HG02623 (cell line): ENCODE data around the gene KCNIP1.

ENCODE experiments used
- ATAC-seq: cut with Tn5 transposase; IDR thresholded peaks from one replicate; pipeline ENCODE4 v1.9.1; 2021; ENCODE audit warnings: moderate library complexity; ENCODE audit not compliant: unreplicated experiment

KCNIP1 gene

DNA sequence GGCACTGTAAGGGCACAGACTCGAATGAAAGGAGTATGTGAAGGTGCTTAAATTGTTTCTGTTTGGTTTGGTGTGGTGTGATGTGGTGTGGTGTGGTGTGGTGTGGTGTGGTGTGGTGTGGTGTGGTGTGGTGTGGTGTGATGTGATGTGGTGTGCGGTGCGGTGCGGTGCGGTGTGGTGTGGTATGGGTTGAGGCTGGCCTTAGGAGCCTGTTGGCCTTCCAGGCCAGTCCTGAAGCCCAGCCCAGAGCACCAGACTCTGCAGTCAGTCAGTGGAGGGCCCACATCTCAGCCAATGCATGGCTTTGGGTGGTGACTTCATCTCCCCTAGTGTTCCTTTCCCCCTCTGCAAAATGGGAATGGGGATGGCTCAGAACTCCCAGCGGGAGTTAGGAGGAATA, 85.8 kb downstream of the KCNIP1 start:
- ATAC-seq: no peak

DNA sequence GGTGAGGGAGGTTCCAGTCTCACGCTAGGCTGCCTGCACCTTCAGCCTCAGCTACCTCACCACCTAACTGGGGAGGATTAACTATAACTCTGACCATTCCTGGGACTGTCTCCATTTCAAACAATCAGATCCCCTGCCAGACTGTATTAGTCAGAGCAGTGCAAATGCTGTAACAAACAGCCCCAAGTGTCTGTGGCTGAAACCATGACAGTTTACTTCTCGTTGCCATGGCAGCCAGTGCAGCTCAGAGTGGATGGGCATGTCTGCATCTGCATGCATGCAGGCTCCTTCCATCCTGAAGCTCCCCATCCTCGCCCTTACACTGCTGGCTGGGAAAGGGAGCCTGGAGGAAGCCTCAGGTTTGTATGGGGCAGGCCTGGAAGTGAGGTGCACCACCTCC, 86.7 kb downstream of the KCNIP1 start:
- ATAC-seq: no peak

GRCh38 chr5:170591054-170591453, 87.2 kb downstream of the KCNIP1 start:
- no peak for ATAC-seq

DNA sequence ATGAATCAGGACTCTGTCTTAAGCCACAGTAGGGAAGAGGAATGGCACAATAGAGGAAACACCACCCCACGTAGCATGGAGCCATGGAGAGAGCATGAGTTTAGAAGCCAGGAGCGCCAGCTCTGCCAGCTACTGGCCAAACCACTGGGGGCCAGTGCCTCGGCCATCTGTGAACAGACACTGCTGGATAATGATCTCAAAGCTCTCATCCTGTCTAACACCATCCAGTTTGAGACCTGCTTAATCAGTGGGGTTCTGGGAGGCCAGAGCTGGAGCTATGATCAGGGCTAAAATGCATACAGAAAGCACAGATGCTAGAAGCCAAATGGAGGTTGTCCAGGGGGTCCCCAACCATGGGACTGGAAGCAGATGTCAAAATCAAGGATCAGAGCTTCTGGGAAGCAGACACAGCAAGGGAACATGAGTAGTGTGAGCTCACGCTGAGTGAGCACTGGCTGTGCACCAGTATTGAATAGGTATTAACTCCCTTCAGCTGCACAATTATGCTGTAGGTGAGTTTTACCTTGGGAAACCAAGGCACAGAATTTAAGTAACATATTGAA, 92.7 kb downstream of the KCNIP1 start:
- no peak for ATAC-seq

DNA sequence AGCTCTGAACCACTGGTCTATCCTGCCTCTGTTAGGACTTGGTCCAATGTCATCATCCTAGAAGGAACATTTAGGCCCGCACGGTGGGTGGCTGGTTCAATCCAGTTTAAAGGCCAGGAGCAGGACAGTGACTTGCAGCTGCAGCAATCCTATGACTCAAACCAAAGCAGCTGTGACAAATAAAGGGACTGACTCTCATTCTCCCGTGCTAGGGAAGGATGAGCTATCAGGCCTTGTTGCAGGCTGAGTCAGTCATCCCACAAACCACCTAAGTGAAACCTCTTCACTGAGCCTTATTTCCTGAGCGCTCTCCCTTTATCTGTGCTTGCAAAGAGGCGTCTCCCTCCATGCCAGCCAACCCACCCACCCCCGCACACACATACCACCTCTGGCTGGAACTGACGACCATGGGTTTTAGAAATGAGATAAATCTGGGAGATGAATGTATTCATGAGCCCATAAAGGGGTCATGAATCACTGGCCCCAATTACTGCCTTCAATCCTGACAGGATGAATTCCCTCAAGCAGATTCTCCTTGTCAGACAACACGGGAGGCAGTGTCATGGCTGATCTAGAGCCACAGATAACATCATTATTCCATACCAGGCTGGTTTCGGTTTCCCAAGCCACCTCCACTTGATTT, 93.4 kb downstream of the KCNIP1 start:
- ATAC-seq: peak; percentile 53

DNA sequence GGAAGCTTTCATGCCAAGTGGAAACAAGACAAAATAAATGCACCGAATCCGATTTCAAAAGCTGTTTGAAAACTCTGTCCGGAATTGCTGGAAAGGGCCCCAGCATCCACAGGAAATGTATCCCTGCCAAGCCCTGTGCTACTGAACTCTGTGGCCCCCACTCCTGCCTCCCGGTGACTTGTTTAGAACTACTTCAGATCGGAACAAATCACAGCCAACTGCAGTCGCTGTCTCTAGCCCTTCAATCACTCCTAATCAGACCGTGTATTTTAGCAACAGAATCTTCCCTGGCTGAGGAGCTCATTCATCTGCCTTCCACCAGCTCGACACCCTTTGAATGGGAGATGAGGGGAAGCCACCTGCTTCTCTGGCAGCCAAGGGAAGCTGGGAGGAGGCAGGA, 94.1 kb downstream of the KCNIP1 start:
- no peak for ATAC-seq

DNA sequence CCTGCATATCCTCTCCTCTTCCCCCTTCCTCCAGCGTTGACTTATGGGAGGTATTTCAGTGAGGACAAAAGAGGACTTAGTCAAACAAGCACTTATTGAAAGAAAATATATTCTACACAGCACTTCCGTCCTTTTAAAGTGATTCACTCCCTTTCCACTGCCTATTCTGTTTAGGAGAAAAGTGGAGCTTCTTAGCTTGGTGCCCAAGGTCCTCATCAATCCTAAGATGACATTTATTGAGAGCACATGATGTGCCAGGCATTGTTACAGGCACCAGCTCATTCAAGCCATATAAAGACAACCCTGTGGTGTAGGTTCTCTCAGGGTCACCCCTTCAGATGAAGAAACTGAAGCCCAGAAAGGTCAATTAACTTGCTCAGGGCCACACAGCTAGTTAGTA, 95.9 kb downstream of the KCNIP1 start:
- ATAC-seq: no peak

DNA sequence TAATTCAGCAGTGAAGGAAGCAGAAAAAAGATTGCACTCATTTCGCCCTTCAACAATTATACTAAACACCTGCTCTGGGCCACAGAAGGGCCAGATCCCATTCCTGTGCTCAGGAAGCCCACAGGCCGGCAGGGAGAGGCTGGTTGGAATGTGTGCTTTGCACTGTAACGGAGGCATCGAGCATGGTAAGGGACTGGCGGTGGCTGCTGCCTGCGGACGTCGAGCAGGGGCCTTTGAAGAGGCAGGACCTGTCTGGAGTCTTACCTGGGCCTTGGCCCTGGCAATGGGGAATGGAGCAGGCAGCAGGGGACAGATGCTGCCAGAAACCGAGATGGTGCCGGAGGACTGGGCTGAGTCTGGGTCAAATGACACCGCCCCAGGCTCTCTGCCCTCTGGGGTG, 97.8 kb downstream of the KCNIP1 start:
- ATAC-seq: no peak

DNA sequence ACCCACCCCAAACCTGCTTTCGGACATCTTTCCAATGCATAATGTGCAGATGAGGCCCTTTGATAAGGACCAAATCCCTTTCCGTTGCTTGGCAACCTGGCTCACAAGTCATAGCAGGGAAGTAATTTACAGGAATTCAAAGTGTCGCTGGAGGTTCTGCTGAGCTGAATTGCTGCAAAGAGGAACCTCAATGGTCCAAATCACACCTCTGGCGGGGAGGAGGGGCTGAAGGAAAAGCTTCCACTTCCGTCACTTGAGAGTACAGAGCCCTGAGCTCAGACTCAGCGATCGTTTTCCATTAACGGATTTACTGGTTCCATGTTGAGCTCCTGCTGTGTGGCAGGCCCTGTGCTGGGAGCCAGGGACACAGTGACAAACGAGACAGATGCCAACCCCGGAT, 99.3 kb downstream of the KCNIP1 start:
- ATAC-seq: no peak

GRCh38 chr5:170603578-170604565, 100.1 kb downstream of the KCNIP1 start:
- ATAC-seq: no peak

DNA sequence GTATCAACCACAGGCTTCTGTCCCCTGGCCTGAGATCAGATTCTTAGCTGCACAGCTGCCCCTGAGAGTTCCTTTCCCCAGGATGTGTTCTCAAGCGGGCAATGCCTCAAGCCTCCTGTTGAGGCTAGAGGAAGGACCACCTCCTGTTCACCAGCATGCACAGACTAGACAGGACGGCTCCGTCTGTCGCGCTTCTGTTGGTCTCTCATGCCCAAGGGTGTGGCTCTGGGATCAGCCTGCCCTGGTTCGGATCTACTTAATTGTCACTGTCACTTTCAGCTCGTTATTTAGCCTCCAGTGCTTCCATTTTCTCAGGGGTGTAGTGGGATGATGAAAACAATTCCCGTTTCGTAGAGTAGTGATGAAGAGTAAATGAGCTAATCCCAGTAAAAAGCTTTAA, 103.1 kb downstream of the KCNIP1 start:
- ATAC-seq: no peak

DNA sequence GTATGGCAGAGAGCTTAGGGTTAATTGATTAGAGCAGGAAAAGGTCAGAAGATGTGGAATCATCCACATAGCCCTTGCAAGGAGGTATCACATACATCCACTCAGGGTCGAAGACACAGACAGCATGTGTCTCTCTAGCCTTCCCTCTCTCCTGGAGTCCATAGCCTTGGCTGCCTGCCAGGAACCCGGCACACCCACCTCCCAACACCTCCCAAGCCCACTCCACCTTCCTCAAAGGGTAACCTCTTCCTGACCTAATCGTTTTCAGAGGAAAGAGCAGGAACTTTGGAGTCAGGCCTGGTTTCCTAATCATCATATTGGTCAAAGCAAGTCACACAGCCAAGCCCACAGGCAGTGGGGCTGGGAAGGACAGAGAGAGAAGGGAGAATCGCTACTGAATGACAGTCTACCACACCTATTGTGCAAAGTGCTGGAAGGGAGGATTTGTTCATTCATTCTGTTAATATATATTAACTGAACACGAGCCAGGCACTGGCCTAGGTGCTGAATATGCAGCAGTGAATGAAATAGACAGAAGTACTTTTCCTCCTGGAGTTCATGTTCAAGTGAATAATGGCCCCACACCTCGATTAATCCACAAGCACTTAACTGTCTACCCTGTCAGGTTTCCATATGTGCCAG, 107.8 kb downstream of the KCNIP1 start:
- no peak for ATAC-seq

- no peak for ATAC-seq
These were observed 108.4 kb downstream of the KCNIP1 start for GRCh38 chr5:170612256-170612678.

- no peak for ATAC-seq
These were observed 110.3 kb downstream of the KCNIP1 start for GRCh38 chr5:170614065-170614490.

DNA sequence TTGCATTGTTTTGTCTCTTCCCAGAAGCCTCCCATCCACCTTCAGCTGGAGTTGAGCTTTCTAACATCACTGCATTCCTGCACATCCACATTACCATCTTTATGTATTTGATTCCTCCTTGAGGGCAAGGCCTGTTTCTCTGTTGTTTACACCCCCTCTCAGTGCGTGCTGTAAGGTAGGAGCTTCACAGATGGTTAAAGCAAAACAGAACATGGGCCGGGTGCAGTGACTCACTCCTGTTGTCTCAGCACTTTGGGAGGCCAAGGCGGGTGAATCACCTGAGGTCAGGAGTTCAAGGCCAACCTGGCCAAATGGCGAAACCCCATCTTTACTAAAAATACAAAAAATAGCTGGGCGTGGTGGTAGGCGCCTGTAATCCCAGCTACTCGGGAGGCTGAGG, 110.9 kb downstream of the KCNIP1 start:
- no peak for ATAC-seq

- ATAC-seq: no peak
These were observed 114.0 kb downstream of the KCNIP1 start for GRCh38 chr5:170617533-170618490.

DNA sequence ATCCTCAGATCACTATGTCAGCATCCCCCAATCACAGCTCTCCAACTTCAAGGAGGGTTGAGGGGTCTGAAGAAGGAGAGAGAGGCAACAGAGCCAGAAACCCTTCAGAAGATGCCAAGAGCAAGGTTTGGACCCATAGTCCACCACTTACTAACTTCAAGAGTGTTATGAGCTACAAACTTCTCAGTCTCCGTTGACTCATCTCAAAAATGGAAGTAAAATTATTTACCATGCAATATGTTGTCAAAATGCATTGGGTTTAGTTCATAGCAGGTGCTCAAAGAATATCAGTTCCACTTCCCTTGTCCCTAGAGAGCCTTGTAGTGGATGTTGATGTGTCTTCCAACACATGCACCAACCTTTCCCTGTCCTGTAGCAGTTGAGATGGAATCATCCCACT, 116.0 kb downstream of the KCNIP1 start:
- ATAC-seq: no peak

GRCh38 chr5:170622933-170623332, 119.1 kb downstream of the KCNIP1 start:
- no peak for ATAC-seq

DNA sequence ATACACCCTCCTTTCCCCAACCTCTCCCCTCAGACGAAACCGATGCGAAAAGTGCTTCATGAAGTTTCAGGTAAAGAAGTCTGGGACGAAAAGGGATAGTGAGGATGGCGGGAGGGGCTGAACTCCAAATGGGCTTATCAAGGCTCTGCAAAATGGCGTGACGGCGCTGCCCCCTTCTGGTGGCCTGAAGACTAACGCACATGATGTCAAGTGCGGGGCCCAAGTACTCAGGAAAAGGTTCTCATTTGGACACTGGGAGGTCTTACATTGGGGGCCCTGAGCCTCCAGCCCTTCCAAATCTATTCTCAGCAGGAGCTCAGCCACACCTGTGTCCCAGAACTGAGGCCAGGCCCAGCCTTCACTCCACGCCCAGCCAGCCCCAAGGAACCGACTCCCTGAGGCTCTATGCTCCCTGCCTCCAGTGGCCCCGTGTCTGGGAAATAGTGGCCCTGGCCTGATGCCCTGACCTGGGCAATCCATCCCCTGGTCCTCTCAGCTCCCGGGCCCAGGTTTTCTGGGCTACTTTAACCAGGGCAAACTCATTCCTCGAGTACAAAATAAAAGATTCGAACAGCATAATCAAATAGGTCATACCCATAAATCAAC, 119.9 kb downstream of the KCNIP1 start:
- ATAC-seq: no peak
